ENCODE data around the gene ASTN2. TPM values are rescaled to one million over a fixed set of nuclear protein-coding genes. Genes with fewer than 3 reads are reported as not detected.

The ASTN2 gene
- total RNA-seq, 1 donor from 2014 or later, result 7.3 TPM

DNA sequence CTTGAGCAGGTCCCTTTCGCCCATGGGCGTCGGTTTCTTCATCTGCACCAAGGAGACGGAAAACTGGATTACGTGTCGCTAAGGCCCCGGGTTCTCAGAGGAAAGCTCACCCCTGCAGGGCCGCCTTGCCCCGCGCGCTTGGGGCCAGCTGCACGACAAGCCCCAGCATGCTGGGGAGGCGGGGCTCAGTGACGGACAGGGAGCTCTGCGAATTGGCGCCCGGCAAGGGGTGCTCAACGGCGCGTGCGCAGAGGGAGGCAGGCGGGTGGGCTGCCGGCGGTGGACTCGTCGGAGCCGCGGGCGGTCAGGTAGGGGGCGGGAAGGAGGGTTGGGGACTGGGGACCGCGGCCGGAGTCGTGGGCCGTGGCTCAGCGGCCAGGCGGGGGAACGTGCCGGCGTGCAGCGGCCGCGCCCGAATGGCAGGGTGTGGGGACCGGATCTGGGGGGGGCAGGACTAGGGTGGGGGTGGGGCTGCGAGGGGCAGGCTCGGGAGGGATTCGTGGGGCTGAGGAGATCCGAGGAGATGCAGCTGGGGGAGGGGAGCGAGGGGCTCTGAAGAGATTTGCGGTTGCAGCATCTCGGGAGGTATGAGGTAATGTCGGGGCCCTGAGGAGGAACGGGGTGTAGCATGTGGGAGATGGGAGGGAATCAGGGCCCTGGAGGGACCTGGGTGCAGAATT, 727.6 kb downstream of the ASTN2 start, which contains the start of gene TRIM32:
TRIM32 (plus strand) TSS at position 232 of the 680 bp plus-strand sequence. CDS start 10,438 bp downstream, outside the sequence.
- no peaks in the 10 kb centered on the region for H3K36me3 ChIP-seq (ENCODE audit: control insufficient read depth in 3 of 3, insufficient read depth in 3 of 3, low read length in 3 of 3)
- H3K27me3 ChIP-seq (ENCODE audit: control insufficient read depth in 3 of 3, insufficient read depth in 3 of 3, low read length in 3 of 3), result no peaks in the 10 kb centered on the region
- no peaks in the 10 kb centered on the region for H3K9me3 ChIP-seq (ENCODE audit: control insufficient read depth in 3 of 3, low read length in 3 of 3)
- H3K4me3 ChIP-seq (ENCODE audit: low read length in 3 of 3), result peak within 1 kb of the TSS; percentile 85 to 96 (median 91)
- H3K4me1 ChIP-seq (ENCODE audit: control insufficient read depth in 3 of 3, insufficient read depth in 3 of 3, low read length in 3 of 3), result peaks cover 25 to 35% (median 34%) of the 10 kb centered on the region in 3 donors
- H3K9ac ChIP-seq (ENCODE audit: low read depth in 1 of 3, low read length in 3 of 3), result peak within 1 kb of the TSS; percentile 83 to 91 (median 86)
- peak within 1 kb of the TSS; percentile 83 for H3K27ac ChIP-seq (ENCODE audit: low read depth, low read length)

DNA sequence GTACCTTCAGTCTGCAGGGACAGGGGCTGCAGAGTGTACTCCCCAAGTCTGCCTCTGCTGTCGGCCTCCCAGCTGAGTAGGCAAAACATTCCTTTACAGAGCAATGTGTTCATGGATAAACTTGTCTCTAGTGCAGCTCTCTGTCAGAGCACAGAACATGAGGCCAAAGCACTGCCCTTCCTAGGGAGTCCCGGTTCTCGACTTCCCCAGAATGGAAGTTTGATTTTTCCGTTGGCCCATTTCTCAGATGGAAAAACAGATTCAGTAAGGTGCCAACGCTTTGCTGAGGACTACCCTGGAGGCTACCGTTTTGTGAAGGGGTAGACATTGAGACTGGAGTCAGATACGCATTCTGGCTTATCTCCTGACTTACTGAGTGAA, 728.2 kb downstream of the ASTN2 start:
- Histone ChIP-seq H3K4me3 (ENCODE audit: low read length in 3 of 3) (peak overlapping the region; percentile 85 to 96 (median 88)), H3K27ac (ENCODE audit: low read depth, low read length) (peak overlapping the region; percentile 83), H3K4me1 (ENCODE audit: control insufficient read depth in 3 of 3, insufficient read depth in 3 of 3, low read length in 3 of 3) (peaks cover 25 to 34% (median 33%) of the 10 kb centered on the region in 3 donors), H3K9me3 (ENCODE audit: control insufficient read depth in 3 of 3, low read length in 3 of 3) (no peaks in the 10 kb centered on the region), H3K36me3 (ENCODE audit: control insufficient read depth in 3 of 3, insufficient read depth in 3 of 3, low read length in 3 of 3) (no peaks in the 10 kb centered on the region), H3K27me3 (ENCODE audit: control insufficient read depth in 3 of 3, insufficient read depth in 3 of 3, low read length in 3 of 3) (no peaks in the 10 kb centered on the region), H3K9ac (ENCODE audit: low read depth in 1 of 3, low read length in 3 of 3) (peak overlapping the region; percentile 70 to 86 (median 83))

DNA sequence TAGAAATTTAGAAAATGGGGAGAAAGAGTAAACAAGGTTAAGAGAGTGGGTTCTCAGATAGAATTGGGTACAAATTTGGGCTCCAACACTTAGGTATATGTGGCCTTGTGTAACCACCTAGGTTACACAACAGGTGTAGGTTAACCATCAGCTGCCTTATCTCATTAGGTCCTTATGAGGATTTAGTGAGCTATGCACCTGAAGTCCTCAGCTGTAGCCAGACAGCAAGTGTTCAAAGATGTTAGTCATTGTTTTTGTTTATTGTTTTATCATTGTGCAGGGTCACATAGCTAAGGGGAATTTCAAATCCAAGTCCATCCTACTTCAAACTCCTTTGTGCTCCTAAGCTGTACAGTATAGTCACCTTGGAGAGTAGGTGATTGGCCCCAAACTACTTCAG, 728.7 kb downstream of the ASTN2 start:
- H3K36me3 ChIP-seq (ENCODE audit: control insufficient read depth in 3 of 3, insufficient read depth in 3 of 3, low read length in 3 of 3), result no peaks in the 10 kb centered on the region
- H3K4me1 ChIP-seq (ENCODE audit: control insufficient read depth in 3 of 3, insufficient read depth in 3 of 3, low read length in 3 of 3), result peaks cover 25 to 32% (median 29%) of the 10 kb centered on the region in 3 donors
- peak overlapping the region; percentile 85 to 96 (median 88) for H3K4me3 ChIP-seq (ENCODE audit: low read length in 3 of 3)
- peak overlapping the region; percentile 70 to 86 (median 83) for H3K9ac ChIP-seq (ENCODE audit: low read depth in 1 of 3, low read length in 3 of 3)
- H3K27ac ChIP-seq (ENCODE audit: low read depth, low read length), result peak overlapping the region; percentile 83
- H3K27me3 ChIP-seq (ENCODE audit: control insufficient read depth in 3 of 3, insufficient read depth in 3 of 3, low read length in 3 of 3), result no peaks in the 10 kb centered on the region
- no peaks in the 10 kb centered on the region for H3K9me3 ChIP-seq (ENCODE audit: control insufficient read depth in 3 of 3, low read length in 3 of 3)

DNA sequence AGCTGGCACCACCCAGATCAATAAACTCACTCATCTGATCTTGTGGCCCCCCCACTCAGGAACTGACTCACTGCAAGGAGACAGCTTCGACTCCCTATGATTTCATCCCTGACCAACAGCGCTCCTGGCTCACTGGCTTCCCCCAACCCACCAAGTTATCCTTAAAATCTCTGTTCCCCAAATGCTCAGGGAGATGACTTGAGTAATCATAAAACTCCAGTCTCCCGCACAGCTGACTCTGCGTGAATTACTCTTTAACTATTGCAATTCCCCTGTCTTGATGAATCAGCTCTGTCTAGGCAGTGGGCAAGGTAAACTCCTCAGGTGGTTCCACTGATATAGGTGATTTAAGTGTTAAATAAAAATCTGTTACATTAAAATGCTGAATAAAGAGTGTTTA, 729.7 kb downstream of the ASTN2 start:
- H3K9ac ChIP-seq (ENCODE audit: low read depth in 1 of 3, low read length in 3 of 3), result no peak overlapping the region
- H3K4me3 ChIP-seq (ENCODE audit: low read length in 3 of 3), result no peak overlapping the region
- H3K36me3 ChIP-seq (ENCODE audit: control insufficient read depth in 3 of 3, insufficient read depth in 3 of 3, low read length in 3 of 3), result no peaks in the 10 kb centered on the region
- H3K9me3 ChIP-seq (ENCODE audit: control insufficient read depth in 3 of 3, low read length in 3 of 3), result no peaks in the 10 kb centered on the region
- H3K27ac ChIP-seq (ENCODE audit: low read depth, low read length), result no peak overlapping the region
- peaks cover 25 to 32% (median 29%) of the 10 kb centered on the region in 3 donors for H3K4me1 ChIP-seq (ENCODE audit: control insufficient read depth in 3 of 3, insufficient read depth in 3 of 3, low read length in 3 of 3)
- H3K27me3 ChIP-seq (ENCODE audit: control insufficient read depth in 3 of 3, insufficient read depth in 3 of 3, low read length in 3 of 3), result no peaks in the 10 kb centered on the region

DNA sequence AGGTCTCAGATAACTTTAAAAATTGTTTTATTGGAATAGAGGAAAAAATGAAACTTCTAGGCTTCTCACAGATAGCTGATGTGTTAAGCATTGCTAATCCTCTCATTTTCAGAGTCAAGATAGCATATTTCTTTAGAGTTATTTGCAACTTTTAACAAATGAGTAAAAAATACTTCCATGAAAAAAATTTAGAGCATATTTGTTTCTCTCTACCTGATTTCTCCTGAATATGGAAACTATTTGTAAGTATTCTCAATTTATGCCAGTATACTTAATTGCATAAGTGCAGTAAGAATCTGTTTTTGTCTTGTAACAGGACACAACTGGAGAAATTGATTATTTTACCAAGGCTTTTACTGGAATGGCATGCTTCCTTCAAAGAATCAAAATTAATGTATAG, 731.3 kb downstream of the ASTN2 start:
- Histone ChIP-seq H3K27me3 (ENCODE audit: control insufficient read depth in 3 of 3, insufficient read depth in 3 of 3, low read length in 3 of 3) (no peaks in the 10 kb centered on the region), H3K27ac (ENCODE audit: low read depth, low read length) (no peak overlapping the region), H3K36me3 (ENCODE audit: control insufficient read depth in 3 of 3, insufficient read depth in 3 of 3, low read length in 3 of 3) (no peaks in the 10 kb centered on the region), H3K9ac (ENCODE audit: low read depth in 1 of 3, low read length in 3 of 3) (no peak overlapping the region), H3K9me3 (ENCODE audit: control insufficient read depth in 3 of 3, low read length in 3 of 3) (no peaks in the 10 kb centered on the region), H3K4me3 (ENCODE audit: low read length in 3 of 3) (no peak overlapping the region), H3K4me1 (ENCODE audit: control insufficient read depth in 3 of 3, insufficient read depth in 3 of 3, low read length in 3 of 3) (peaks cover 15 to 18% (median 17%) of the 10 kb centered on the region in 3 donors)

DNA sequence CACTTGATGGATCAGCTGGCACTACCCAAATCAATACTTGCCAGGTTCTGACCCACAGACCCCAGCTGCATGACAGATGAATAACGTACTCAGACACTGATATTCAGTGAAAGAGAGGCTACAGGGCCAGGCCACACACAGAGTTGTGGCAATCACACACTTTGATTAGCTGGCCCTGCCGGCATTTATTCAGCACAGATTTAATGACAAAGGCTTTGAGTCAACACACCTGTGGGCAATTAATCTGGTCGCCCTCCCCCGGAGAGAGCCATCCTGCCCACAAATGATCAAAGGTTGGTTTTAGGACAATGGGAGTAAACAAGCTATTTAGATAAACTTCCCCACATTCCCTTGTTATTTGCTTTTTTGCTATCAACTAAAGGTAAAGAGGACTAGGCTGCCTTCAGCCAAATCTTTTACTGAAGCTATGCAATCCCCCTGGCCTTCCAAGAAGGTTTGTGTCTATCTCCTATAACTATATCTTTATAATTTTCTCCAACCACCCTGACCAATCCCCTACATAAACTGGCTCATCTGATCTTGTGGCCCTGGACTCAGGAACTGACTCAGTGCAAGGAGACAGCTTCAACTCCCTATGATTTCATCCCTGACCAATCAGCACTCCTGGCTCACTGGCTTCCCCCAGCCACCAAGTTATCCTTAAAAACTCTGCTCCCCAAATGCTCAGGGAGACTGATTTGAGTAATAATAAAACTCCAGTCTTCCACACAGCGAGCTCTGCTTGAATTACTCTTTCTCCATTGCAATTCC, 740.5 kb downstream of the ASTN2 start:
- no peak overlapping the region for H3K4me3 ChIP-seq (ENCODE audit: low read length in 3 of 3)
- peaks cover 0 to 3% (median 3%) of the 10 kb centered on the region in 3 donors for H3K9me3 ChIP-seq (ENCODE audit: control insufficient read depth in 3 of 3, low read length in 3 of 3)
- H3K4me1 ChIP-seq (ENCODE audit: control insufficient read depth in 3 of 3, insufficient read depth in 3 of 3, low read length in 3 of 3), result no peaks in the 10 kb centered on the region
- no peak overlapping the region for H3K27ac ChIP-seq (ENCODE audit: low read depth, low read length)
- H3K27me3 ChIP-seq (ENCODE audit: control insufficient read depth in 3 of 3, insufficient read depth in 3 of 3, low read length in 3 of 3), result no peaks in the 10 kb centered on the region
- H3K36me3 ChIP-seq (ENCODE audit: control insufficient read depth in 3 of 3, insufficient read depth in 3 of 3, low read length in 3 of 3), result no peaks in the 10 kb centered on the region
- H3K9ac ChIP-seq (ENCODE audit: low read depth in 1 of 3, low read length in 3 of 3), result no peak overlapping the region

DNA sequence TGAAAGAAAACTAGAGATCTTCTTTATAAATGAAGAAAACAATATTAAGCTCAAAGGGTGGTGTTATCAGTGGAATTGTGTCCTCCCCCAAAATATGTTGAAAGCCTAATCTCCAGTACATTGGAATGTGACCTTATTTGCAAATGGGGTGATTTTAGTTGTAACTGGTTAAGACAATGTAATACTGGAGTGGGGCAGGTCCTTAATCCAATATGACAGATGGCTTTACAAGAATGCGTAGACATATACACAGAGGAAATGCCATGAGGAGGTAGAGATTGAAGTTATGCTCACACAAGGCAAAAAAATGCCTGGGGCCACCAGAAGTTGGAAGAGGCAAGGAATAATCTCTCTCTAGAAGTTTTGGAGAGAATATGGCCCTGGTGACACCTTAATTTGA, 741.5 kb downstream of the ASTN2 start:
- Histone ChIP-seq H3K9me3 (ENCODE audit: control insufficient read depth in 3 of 3, low read length in 3 of 3) (peaks cover 0 to 3% (median 3%) of the 10 kb centered on the region in 3 donors), H3K4me1 (ENCODE audit: control insufficient read depth in 3 of 3, insufficient read depth in 3 of 3, low read length in 3 of 3) (no peaks in the 10 kb centered on the region), H3K4me3 (ENCODE audit: low read length in 3 of 3) (no peak overlapping the region), H3K36me3 (ENCODE audit: control insufficient read depth in 3 of 3, insufficient read depth in 3 of 3, low read length in 3 of 3) (no peaks in the 10 kb centered on the region), H3K9ac (ENCODE audit: low read depth in 1 of 3, low read length in 3 of 3) (no peak overlapping the region), H3K27me3 (ENCODE audit: control insufficient read depth in 3 of 3, insufficient read depth in 3 of 3, low read length in 3 of 3) (no peaks in the 10 kb centered on the region), H3K27ac (ENCODE audit: low read depth, low read length) (no peak overlapping the region)

DNA sequence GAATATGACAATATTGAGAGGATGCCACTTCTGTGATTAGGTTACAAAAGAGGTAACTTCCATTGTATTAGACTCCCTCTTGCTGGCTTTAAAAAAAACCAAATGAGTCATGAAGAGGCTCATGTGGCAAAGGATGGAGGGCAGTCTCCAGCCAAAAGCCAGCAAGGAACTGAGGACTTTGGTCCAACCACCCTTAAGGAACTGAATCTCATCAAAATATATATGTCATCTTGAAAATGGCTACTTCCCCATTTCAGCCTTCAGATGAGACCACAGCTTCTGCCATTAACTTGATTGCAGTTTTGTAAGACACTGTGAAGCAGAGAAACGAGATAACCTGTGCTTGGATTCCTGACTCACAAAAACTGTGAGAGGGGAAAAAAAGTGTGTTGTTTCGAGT, 743.3 kb downstream of the ASTN2 start:
- no peaks in the 10 kb centered on the region for H3K4me1 ChIP-seq (ENCODE audit: control insufficient read depth in 3 of 3, insufficient read depth in 3 of 3, low read length in 3 of 3)
- no peak overlapping the region for H3K9ac ChIP-seq (ENCODE audit: low read depth in 1 of 3, low read length in 3 of 3)
- H3K27ac ChIP-seq (ENCODE audit: low read depth, low read length), result no peak overlapping the region
- no peaks in the 10 kb centered on the region for H3K27me3 ChIP-seq (ENCODE audit: control insufficient read depth in 3 of 3, insufficient read depth in 3 of 3, low read length in 3 of 3)
- H3K9me3 ChIP-seq (ENCODE audit: control insufficient read depth in 3 of 3, low read length in 3 of 3), result peaks cover 0 to 3% (median 3%) of the 10 kb centered on the region in 3 donors
- no peaks in the 10 kb centered on the region for H3K36me3 ChIP-seq (ENCODE audit: control insufficient read depth in 3 of 3, insufficient read depth in 3 of 3, low read length in 3 of 3)
- no peak overlapping the region for H3K4me3 ChIP-seq (ENCODE audit: low read length in 3 of 3)

DNA sequence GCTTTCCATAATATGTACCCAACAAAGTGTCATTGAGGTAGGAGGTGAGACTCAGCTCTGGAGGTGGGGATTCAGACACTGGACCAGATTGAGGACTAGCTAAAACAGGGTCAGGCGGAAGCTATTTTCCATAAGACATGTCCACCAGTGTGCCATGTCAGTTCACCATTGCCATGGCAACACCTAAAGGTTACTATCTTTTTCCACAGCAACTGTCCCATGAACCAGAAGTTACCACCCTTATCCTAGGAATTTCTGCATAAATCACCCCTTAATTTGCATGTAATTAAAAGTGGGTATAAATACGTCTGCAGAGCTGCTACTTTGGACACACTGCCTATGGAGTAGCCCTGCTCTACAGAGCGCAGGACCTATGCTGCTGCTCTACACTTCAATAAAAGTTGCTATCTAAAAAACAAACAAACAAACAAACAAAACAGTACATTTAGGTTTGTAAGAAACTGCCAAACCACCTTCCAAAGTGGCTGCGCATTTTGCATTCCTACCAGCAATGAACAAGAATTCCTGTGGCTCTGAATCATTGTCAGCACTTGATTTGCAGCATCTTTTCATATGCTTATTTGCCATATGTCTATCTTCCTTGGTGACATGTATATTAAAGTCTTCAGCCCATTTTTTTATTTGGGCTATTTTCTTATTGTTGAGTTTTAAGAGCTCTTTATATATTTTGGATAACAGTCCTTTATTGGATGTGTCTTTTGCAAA, 745.7 kb downstream of the ASTN2 start:
- H3K9ac ChIP-seq (ENCODE audit: low read depth in 1 of 3, low read length in 3 of 3), result no peak overlapping the region
- no peaks in the 10 kb centered on the region for H3K4me1 ChIP-seq (ENCODE audit: control insufficient read depth in 3 of 3, insufficient read depth in 3 of 3, low read length in 3 of 3)

More for the DNA sequence above, 745.7 kb downstream of the ASTN2 start:
- Histone ChIP-seq H3K27me3 (ENCODE audit: control insufficient read depth in 3 of 3, insufficient read depth in 3 of 3, low read length in 3 of 3) (no peaks in the 10 kb centered on the region), H3K4me3 (ENCODE audit: low read length in 3 of 3) (no peak overlapping the region), H3K27ac (ENCODE audit: low read depth, low read length) (no peak overlapping the region), H3K36me3 (ENCODE audit: control insufficient read depth in 3 of 3, insufficient read depth in 3 of 3, low read length in 3 of 3) (no peaks in the 10 kb centered on the region), H3K9me3 (ENCODE audit: control insufficient read depth in 3 of 3, low read length in 3 of 3) (peaks cover 0 to 3% (median 3%) of the 10 kb centered on the region in 3 donors)

Data from skeletal muscle tissue (tissue), 4 donors.